HG02642 (cell line): Measurements from ENCODE around the gene CYYR1.

Experiments used
- ATAC-seq: cut with Tn5 transposase; IDR thresholded peaks from one replicate; pipeline ENCODE4 v1.9.1; 2021; ENCODE audit warnings: mild to moderate bottlenecking; ENCODE audit not compliant: unreplicated experiment, poor library complexity

The CYYR1 gene

DNA sequence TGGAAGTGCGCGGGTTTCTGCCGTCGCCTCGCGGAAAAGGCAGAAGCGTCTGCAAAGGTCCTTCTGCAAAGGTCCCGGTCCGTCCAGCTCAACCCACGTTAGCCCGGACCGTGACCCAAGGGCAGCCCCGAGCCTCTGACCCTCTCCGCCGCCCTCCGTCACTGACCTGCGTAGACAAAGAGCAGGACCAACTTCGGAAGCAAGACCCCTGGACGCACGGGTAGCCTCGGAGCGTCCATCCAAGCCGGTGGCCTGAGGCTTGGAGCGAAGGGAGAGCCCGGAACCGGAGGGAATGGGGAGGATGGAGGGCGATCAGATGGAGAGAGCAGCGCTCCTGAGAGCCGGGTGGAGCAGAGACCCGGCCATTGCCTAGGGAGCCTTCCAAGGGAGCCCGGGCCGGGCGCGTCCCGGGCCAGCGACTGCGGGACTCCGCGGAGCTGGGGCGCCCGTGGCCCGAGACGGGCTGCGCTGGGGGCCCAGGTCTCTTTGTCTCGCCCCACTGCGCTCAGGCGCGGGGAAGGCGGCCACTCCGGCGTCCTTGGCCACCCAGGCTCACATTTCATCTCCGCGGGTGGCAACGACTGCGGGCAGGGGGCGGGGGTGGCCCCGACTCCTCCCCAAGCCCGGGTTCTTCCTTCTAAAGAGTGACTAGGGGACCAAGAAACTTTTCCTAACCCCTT, at the start of gene CYYR1:
TSS of gene CYYR1 (minus strand) at position 585 of the 680 bp plus-strand sequence. CDS start at position 239, 346 bp downstream.
- ATAC-seq: no peak

DNA sequence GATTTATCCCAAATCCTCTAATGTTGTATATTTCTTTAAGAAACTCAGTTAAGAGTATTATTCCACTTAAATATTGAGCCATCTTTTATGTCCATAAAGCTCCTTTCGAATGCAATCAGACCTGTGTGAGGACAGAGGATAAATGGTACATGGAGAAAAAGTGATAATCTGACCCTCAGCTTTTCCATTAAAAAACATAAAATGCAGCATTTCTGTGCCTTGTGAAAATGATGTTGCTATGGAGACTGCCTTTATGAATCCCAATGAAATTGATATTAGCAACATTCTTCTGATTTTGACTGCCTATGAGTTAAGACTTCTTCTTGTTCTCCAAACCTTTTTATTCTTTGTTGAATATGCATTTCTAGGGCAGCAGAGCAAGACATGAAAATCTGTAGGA, 44.1 kb upstream of the CYYR1 start:
- no peak for ATAC-seq

DNA sequence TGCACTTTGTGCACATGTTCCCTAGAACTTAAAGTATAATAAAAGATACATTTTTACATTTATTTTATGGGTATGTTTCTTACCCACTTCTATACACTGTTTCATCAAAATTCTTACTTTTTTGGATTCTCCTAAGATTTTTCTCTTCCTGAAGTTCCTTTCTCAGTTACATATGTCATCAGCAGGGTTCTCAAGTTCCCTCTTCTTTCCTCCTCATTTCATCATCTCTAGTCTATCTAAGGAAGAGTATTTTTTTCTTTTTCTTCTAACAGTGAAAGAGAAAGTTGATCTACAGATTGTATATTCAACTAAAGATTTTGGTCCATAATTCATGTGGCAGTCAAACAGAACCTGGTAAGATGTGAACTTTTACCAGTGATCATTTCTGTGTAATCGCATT, 41.2 kb upstream of the CYYR1 start:
- ATAC-seq: no peak

DNA sequence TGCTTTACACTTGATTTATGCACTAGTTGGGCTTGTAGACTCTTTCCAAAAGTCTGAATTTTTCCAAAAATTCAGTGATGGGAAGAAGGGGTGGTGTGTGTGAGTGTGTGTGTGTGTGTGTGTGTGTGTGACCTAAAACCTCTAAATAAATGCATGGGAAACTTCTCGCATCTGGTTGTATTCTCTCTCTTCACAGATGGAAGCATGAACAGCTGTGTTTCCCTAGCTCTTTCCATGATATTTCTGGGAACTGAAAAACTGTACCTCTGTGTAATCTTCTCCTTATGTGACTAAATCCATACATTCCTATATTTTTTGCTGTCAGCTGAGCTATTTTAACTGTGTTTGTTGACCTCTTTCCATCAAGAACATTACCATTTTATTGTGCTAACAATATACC, 26.2 kb upstream of the CYYR1 start:
- ATAC-seq: no peak

DNA sequence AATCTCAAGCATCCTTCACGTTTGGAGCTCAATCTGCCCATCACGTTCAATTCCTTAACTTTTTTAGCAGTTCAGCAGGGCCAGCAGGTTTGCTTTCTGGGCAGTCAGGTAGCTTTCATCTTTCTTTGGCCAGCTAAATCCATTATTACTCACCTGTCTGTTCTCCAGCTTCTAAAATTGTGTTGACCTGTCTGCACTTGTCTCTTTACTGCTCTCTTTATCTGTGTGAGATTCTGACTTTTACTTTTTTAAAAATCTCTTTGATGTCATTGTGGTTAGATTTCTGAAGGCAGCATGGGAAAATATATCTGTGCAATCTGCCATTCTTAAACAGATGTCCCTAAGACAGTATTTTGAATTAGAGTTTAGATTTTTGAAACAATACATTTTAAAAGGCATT, 24.9 kb upstream of the CYYR1 start:
- ATAC-seq: no peak

DNA sequence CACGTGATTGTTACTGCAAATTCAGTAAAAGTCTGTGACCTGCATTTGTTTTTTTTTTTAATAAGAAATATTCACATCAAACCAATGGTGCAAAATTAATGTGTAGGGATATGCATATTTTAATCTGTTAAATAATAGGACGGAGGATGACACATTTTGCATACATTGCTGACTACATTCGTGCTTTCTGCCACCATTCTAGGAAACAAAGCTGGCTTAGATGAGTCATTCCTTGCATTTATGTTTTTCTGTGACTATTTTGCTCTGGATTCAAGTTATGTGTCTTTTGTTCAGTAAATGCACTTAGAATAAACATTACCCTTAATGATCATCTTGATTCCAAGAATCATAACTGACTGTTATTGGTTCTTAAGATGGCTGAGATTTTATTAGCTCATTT, 23.9 kb upstream of the CYYR1 start:
- no peak for ATAC-seq

DNA sequence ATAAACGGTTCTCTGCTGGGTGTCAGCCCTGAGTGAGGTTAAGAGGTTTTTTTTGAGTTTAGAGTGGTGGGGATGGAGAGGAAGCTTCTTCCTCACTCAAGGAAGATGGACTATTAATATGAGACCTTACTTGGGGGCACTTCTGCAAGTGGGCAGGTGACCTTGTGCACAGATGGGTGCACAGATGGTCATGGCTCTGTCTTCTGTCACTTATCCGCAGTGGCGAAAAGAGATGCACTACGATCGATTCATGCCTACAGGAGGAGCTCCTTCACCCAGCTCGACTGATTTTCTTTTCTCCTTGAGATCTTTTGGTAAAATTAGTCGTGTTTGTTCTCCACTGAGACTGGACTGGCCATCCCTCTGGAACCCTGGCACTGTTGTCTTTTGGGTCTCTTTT, 22.9 kb upstream of the CYYR1 start:
- no peak for ATAC-seq

DNA sequence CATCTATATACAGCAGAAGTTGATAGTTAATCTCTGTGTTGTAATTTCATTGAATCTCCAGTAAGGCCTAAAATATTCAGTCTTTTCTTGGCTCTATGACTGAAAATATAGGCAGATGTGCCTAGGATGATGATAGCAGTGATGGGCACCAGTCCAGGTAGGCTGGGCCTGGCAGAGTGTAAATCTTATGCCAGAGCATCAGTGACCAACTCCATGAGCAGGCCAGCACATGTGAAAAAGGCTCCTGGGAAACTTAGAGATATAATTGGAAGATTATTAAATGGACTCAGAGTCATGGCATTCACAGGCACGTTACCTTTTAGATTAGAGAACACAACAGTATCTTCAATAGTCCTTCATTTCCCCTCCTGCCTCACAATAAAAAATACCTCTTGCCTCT, 20.7 kb upstream of the CYYR1 start:
- no peak for ATAC-seq

DNA sequence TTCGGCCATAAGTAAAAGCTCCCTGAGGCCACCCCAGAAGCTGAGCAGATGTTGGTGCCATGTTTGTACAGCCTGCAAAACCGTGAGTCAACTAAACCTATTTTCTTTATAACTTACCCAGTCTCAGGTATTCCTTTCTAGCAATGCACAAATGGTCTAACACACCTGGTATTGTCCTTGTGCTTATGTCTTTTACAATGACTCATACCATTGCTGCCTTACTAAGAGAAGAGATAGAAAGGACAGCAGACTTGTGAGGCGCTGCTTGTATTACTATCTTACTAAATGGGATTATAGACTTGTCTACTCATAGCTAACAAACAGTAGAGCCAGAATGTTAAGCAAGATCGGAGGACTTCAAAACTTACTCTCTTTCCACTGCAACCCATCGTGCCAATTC, 18.5 kb upstream of the CYYR1 start:
- ATAC-seq: no peak

DNA sequence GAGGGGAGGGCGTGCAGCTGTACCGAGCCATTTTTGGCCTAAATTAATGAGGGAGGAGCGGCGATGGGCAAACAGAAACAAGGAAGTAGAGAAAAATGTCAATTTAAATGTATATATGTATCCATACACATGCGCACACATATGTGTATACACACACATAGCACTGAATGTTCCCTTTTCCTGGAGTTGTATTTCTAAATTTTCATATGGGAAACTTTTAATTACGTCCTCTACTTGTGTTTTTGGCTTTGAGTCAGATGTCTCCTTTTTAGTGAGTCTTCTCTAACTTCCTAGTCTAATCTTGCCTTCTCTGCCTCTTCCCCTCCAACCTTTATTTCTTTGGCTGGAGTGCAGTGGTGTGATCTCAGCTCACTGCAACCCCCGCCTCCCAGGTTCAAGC, 15.4 kb upstream of the CYYR1 start:
- ATAC-seq: no peak

DNA sequence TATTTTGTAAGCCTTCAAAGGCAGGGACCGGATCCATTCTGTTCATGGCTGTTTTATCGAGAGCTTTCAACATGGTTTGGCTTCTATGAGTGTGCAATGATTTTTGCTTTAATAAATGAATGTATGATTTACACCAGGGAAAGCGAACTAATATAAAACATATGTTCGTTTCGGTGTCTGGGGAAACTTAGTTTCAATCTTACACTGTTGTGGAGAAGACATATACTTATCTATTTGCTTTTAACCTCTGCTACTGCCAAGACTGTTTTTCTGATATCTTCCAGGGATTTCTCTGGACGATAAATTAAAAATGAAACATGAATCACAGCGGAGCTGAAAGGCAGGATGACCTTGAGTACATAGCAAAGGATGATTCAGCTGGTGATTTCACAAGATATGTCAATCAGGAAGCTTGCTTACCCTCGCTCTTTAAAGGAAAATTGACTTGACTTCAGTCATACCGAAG, 14.7 kb upstream of the CYYR1 start:
- ATAC-seq: no peak

DNA sequence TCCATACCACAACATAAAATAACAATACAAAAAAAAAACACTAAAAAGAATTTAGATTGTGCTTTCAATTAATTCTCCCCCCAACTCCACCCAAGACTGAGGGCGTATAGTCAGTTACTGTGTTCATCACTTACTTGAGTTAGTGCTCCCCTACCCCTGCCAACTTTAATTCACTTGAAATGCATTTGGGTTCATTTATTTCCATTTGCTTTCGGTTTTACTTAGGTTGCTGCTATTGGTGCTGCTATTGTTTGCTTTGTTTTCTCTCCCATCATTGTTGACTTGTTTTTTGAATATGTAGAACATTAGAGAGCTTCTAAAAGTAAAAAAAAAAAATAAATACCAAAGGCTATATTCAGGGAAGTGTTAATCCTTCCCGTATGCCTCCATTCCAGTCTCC, 10.7 kb upstream of the CYYR1 start:
- ATAC-seq: no peak

DNA sequence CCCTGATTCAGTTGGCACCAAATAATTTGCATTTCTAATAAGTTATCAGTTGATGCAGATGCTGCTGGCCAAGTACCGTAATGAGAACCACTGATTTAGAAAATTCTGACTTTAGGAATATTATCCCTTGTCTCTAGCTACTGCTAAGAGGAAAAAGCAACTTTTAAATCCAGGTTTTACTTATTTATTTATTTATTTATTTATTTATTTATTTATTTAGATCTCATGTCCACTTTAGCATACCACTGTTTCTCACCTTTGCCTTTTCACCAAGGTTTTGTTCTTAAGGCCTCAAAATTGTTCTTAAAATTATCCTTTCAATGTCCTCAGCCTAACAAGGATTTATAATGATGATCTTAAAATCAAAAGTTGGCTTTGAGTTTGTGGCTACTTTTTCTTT, 8.7 kb upstream of the CYYR1 start:
- no peak for ATAC-seq

DNA sequence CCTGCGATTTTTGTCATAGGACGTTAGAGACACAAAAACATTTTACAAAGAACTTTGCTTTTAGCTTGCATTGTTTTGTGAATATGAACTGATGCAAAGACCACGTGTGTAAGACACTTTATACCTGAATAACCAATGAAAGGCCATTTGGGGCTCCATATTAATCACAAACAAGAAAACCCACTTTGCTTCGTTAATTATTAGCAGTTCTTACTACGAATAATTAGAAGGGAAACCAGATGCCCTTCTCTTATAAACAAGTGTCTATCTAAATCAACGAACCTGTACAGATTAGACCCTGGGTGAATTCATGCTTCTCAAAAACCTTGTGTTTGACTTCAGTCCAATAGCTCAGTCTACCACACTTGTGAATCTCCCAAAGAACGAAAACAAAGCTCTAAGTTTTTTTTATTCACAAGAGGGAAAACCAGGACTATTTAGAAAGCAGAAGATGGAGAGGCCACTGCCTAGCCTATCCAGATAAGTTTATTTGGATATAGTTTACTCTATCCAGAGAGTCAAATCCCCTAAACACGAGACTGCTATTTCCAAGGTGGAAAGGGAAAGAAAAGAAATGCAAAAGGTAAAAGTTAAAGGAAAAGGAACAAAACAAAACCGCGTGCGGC, 897 bp downstream of the CYYR1 start:
- ATAC-seq: no peak

DNA sequence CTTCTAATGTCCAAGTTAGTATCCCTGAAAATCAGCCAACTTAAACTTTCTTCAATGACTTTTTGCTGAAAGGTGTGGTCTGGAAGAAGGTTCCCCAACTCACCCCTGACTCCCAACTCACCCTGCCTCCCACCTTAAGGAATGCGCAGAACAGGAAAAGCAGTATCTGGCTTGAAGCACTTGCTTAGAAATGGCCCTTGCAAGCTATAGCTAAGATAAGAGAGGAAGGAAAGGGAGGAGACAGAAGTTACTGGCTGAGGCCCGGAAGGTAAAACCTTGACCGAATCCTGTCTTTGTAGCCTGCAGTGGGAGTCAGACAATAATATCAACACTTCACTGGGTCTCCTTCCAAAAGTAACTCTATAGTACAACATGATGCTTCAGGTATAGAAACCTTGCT, 2.9 kb downstream of the CYYR1 start:
- ATAC-seq: no peak

DNA sequence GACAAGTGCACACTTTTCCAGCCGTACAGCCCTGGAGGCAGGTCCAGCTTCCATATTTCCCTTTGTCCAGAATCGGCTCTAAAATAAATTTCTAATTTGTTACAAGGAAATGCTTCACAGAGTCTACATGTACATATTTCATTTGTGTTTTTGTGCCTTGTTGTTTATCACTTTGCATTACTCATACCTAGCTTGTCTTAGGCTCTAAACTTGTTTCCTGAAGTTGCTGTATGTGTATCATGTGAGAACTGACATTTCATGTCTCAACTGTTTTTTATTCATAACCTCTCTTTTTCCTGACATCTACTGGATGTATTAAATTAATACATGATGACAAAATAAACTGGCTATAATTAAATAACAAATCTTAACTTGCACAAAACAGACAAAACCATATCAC, 7.5 kb downstream of the CYYR1 start:
- ATAC-seq: no peak

DNA sequence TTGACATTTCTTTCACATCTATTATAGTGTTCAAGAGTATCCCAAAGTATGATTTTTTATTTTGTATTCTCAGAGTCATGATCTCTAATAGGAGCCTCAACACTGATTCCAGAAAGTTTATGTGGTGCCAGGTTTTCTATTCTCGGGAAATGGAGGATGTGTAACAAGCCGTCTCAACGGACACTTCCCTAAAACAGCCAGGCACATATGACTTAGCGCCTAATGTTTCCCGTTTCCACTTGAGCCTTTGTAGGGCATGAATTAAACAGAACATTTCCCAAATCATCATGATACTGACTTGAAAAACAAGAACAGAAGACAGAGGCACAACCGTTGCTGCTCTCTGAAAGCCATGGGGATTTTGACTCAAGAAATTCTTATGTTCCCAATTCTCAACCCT, 8.0 kb downstream of the CYYR1 start:
- no peak for ATAC-seq

DNA sequence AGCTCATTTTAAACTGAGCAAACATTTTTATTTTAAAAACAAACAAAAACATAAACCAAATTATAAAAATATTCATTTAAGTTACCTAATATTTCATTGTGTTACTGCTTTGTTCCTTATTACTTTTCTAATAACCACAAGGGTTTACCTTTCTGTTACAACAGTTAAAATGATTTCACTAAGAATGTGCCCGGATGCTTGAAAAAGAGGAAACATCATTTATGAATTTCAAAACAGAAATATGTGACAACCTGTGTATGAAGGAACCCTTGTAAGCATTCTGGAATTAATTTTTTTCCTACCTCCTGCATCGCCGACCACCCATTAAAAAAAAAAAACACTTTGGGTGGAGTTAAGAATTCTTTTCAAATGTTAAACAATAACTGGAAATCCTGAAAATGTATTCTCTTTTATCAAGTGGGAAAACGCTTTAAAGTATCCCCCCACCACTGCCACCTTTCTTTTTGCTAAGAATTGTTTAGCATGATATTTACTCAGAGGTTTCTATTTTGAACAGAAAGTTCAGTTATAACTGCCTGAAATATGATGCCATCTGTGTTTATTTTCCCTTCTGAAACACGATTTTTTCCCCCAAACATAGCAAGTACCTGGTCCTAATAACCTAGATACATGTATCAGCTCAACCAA, 9.1 kb downstream of the CYYR1 start:
- ATAC-seq: no peak

DNA sequence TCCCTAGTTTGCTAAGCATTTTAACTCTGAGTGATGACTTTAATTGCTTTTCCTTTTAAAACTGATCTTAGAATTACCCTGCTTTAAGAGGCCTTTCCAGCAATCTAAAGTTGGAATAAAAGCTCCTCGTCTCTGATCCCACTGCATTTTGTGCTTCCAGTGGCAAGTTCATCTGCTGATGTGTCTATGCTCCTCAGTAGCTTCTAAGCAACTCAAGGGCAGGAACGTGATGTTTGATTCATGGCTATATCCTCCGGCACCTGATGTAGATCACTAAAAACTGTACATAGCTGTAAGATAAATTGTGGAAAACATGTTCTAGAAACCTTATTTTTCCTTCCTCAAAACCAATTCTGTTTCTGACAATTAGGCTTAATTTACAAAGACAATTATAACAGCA, 12.5 kb downstream of the CYYR1 start:
- ATAC-seq: no peak

DNA sequence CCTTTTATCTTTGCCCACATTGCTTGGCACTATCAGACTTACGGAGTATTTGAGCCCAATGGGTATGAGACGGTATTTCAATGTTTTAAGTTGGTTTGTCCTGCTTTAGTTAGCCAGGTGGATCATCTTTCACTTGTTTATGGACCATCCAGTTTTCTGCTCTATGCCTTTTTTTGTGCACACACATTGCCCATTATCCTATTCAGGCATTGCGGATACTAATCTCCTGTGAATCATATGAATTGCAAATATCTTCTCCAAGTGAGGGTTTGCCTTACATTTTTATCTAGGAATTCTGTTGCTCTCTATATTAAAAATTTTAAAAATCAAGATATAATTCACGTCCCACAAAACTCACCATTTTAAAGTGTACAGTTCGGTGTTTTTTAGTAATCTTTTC, 14.0 kb downstream of the CYYR1 start:
- ATAC-seq: no peak

DNA sequence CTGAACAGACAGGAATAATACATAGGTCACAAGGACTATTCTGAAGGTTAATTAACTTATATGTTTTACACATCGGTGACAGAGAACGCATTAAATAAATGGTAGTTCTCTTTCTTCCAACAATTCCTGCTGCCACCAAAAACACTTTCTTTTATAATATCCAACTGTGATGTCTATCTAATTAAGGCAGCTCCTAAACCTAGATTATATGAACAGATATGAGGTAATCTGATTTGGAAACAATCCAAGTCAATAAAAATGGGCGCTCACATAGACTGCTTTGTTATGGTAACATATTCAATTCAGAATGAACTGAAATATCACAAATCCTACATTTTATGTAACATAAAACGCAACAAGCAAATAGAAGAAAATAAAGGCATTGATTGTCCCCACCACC, 16.0 kb downstream of the CYYR1 start:
- ATAC-seq: no peak
